Measurements from ENCODE around the gene TIMM22.
"Not testable (repeated sequence)": the region's sequence is repeated elsewhere in the genome, so short reads cannot be mapped to it uniquely, and the experiment has no call there.

Gene TIMM22

GRCh38 chr17:1047177-1047878 is 50.4 kb downstream of the TIMM22 start:
- no peak overlapping the region for H3K4me3 ChIP-seq (ENCODE audit: low read depth, low read length)
- no peak for TF ChIP-seq CTCF (IDR thresholded peaks at IDR 0.05; ENCODE audit: control insufficient read depth, extremely low read depth, insufficient read depth)
- DNase-seq (ENCODE audit: low read depth), result no peak

GRCh38 chr17:1047879-1048470 is 51.0 kb downstream of the TIMM22 start:
- H3K4me3 ChIP-seq (ENCODE audit: low read depth, low read length), result no peak overlapping the region
- TF ChIP-seq CTCF (IDR thresholded peaks at IDR 0.05; ENCODE audit: control insufficient read depth, extremely low read depth, insufficient read depth), result no peak
- no peak for DNase-seq (ENCODE audit: low read depth)

GRCh38 chr17:1048516-1049115 is 51.7 kb downstream of the TIMM22 start:
- H3K4me3 ChIP-seq (ENCODE audit: low read depth, low read length); DNase-seq (ENCODE audit: low read depth): not testable (repeated sequence)

GRCh38 chr17:1049446-1050225 is 52.7 kb downstream of the TIMM22 start:
- TF ChIP-seq CTCF (IDR thresholded peaks at IDR 0.05; ENCODE audit: control insufficient read depth, extremely low read depth, insufficient read depth), result no peak
- no peak for DNase-seq (ENCODE audit: low read depth)
- H3K4me3 ChIP-seq (ENCODE audit: low read depth, low read length), result no peak overlapping the region

- TF ChIP-seq CTCF (IDR thresholded peaks at IDR 0.05; ENCODE audit: control insufficient read depth, extremely low read depth, insufficient read depth), result no peak
- no peak for DNase-seq (ENCODE audit: low read depth)
Measured at GRCh38 chr17:1050246-1050995, 53.5 kb downstream of the TIMM22 start.

GRCh38 chr17:1050996-1051925 is 54.3 kb downstream of the TIMM22 start:
- no peak for TF ChIP-seq CTCF (IDR thresholded peaks at IDR 0.05; ENCODE audit: control insufficient read depth, extremely low read depth, insufficient read depth)
- no peak overlapping the region for H3K4me3 ChIP-seq (ENCODE audit: low read depth, low read length)

More at GRCh38 chr17:1050246-1050995, 53.5 kb downstream of the TIMM22 start:
- H3K4me3 ChIP-seq (ENCODE audit: low read depth, low read length), result no peak overlapping the region

More at GRCh38 chr17:1050996-1051925, 54.3 kb downstream of the TIMM22 start:
- DNase-seq (ENCODE audit: low read depth), result no peak
